Loucy (cell line): ENCODE measurements around the gene DUSP7.

ENCODE experiments used
- H2AFZ ChIP-seq: fragments of 200-600 bp; sonication (generic); 2 replicates; pipeline ENCODE4 v1.6.0; 2016; ENCODE audit warnings: antibody characterized with exemption, mild to moderate bottlenecking, low read length, moderate library complexity
- H3F3A ChIP-seq: fragments of 200-600 bp; 2 replicates; pipeline ENCODE4 v1.6.0; 2016; ENCODE audit warnings: antibody characterized with exemption, low read depth, mild to moderate bottlenecking
- H3K27me3 ChIP-seq: fragments of 200-600 bp; sonication (generic); 2 replicates; pipeline ENCODE4 v1.6.1; 2014; ENCODE audit warnings: low read length, mild to moderate bottlenecking; ENCODE audit not compliant: insufficient read depth, poor library complexity, severe bottlenecking
- H3K36me3 ChIP-seq: fragments of 200-600 bp; sonication (generic); 2 replicates; pipeline ENCODE4 v1.6.1; 2016; ENCODE audit warnings: low read length; ENCODE audit not compliant: insufficient read depth
- H3K4me1 ChIP-seq: fragments of 200-600 bp; sonication (generic); 2 replicates; pipeline ENCODE4 v1.5.1; 2014; ENCODE audit warnings: low read length, mild to moderate bottlenecking; ENCODE audit not compliant: insufficient read depth, poor library complexity, severe bottlenecking
- H3K4me2 ChIP-seq: fragments of 200-600 bp; sonication (generic); 2 replicates; pipeline ENCODE4 v1.6.0; 2014; ENCODE audit warnings: antibody characterized with exemption, low read length, low read depth, mild to moderate bottlenecking; ENCODE audit not compliant: poor library complexity, severe bottlenecking
- H3K4me3 ChIP-seq: fragments of 200-600 bp; sonication (generic); 2 replicates; pipeline ENCODE4 v1.5.1; 2014; ENCODE audit warnings: low read length, mild to moderate bottlenecking, mixed read lengths; ENCODE audit not compliant: poor library complexity, severe bottlenecking
- H3K79me2 ChIP-seq: fragments of 200-600 bp; sonication (generic); 2 replicates; pipeline ENCODE4 v1.6.1; 2014; ENCODE audit warnings: low read length; ENCODE audit not compliant: insufficient read depth
- H3K9ac ChIP-seq: fragments of 200-600 bp; sonication (generic); 2 replicates; pipeline ENCODE4 v1.6.0; 2014; ENCODE audit warnings: mild to moderate bottlenecking, low read depth, low read length, moderate library complexity; ENCODE audit not compliant: poor library complexity, severe bottlenecking
- H3K9me2 ChIP-seq: fragments of 200-600 bp; sonication (generic); replicated peaks from 2 replicates; pipeline ENCODE4 v1.6.1; 2016; ENCODE audit warnings: low read depth, low read length, mixed read lengths
- H3K9me3 ChIP-seq: fragments of 200-600 bp; sonication (generic); 2 replicates; pipeline ENCODE4 v1.6.1; 2014; ENCODE audit warnings: mild to moderate bottlenecking, antibody characterized with exemption, low read length, low read depth; ENCODE audit not compliant: insufficient read depth
- H4K20me1 ChIP-seq: fragments of 200-600 bp; sonication (generic); 2 replicates; pipeline ENCODE4 v1.6.0; 2014; ENCODE audit warnings: antibody characterized with exemption, low read length, mild to moderate bottlenecking; ENCODE audit not compliant: insufficient read depth, poor library complexity, severe bottlenecking
- EZH2phosphoT487 ChIP-seq: fragments of 200-600 bp; IDR thresholded peaks from 2 replicates; pipeline ENCODE4 v1.6.1; 2018; ENCODE audit warnings: antibody characterized with exemption, mild to moderate bottlenecking, moderate library complexity, borderline replicate concordance
- TF ChIP-seq, protein P1 (sequence below): fragments of 200-600 bp; sonication (generic); conservative IDR thresholded peaks from 2 replicates; pipeline ENCODE4 v1.5.1; 2014; ENCODE audit warnings: mild to moderate bottlenecking, antibody characterized with exemption, low read length

Gene DUSP7

DNA sequence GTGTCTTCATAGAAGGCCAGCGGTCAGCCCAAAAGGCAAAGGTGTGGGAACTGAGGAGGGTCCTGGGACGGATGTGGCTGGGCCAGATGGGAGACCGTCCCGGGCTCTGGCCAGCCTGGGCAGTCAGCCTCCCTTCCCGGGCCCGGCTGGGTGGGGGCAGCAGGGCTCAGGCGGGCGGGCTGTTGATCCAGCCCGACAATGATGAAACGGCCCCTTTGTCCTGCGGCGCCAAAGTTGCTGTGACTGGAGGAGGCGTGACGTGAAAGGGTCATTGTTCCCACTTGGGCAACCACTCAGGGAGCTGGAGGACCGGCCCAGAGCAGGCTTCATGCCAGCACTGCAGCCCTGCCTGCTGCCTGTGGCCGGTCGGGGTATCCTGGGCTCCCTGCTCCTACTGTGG is 16.5 kb downstream of the DUSP7 start:
- Histone ChIP-seq H3K4me3 (no peak overlapping the region), H3K4me1 (peaks cover 3% of the 10 kb centered on the region), H3K79me2 (no peaks in the 10 kb centered on the region), H3K4me2 (no peak overlapping the region), H3K9me3 (no peaks in the 10 kb centered on the region), H4K20me1 (no peaks in the 10 kb centered on the region), H3K36me3 (no peaks in the 10 kb centered on the region), H3K9me2 (no peaks in the 10 kb centered on the region), H3K27me3 (no peaks in the 10 kb centered on the region), H2AFZ (no peak overlapping the region), H3F3A (no peaks in the 10 kb centered on the region), H3K9ac (no peak overlapping the region)
- TF ChIP-seq EZH2phosphoT487: no peak

- no peaks in the 10 kb centered on the region for H3F3A ChIP-seq
Observed at GRCh38 chr3:52039426-52039825, 16.9 kb downstream of the DUSP7 start.

DNA sequence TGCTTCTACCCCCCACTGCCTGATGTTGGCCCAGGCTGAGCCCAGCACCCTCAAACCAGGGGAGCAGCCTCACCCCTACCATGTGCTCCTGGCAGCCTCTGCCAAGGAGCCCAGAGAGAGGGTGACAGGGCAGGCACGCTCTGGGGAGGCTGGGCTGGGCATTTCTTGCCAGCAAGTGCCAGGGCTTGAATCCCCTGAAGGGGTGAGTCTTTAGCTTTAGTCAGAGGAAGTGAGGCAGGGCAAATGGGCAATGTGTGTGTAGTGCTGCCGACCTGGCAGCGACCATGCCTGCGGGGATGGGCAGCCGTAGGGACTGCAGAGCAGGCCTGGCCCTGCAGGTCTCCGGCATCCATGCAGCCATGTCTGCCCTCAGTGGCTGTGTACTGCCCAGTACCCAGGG is 18.1 kb downstream of the DUSP7 start:
- H3K9me2 ChIP-seq: no peaks in the 10 kb centered on the region
- TF ChIP-seq, protein P1, sequence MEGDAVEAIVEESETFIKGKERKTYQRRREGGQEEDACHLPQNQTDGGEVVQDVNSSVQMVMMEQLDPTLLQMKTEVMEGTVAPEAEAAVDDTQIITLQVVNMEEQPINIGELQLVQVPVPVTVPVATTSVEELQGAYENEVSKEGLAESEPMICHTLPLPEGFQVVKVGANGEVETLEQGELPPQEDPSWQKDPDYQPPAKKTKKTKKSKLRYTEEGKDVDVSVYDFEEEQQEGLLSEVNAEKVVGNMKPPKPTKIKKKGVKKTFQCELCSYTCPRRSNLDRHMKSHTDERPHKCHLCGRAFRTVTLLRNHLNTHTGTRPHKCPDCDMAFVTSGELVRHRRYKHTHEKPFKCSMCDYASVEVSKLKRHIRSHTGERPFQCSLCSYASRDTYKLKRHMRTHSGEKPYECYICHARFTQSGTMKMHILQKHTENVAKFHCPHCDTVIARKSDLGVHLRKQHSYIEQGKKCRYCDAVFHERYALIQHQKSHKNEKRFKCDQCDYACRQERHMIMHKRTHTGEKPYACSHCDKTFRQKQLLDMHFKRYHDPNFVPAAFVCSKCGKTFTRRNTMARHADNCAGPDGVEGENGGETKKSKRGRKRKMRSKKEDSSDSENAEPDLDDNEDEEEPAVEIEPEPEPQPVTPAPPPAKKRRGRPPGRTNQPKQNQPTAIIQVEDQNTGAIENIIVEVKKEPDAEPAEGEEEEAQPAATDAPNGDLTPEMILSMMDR: no peak
- no peak for TF ChIP-seq EZH2phosphoT487
- H3K79me2 ChIP-seq: no peaks in the 10 kb centered on the region
- no peaks in the 10 kb centered on the region for H3F3A ChIP-seq
- H3K4me3 ChIP-seq: no peak overlapping the region
- H4K20me1 ChIP-seq: no peaks in the 10 kb centered on the region
- no peak overlapping the region for H3K9ac ChIP-seq
- no peak overlapping the region for H2AFZ ChIP-seq
- H3K36me3 ChIP-seq: no peaks in the 10 kb centered on the region
- no peaks in the 10 kb centered on the region for H3K27me3 ChIP-seq
- H3K4me2 ChIP-seq: no peak overlapping the region
- H3K9me3 ChIP-seq: no peaks in the 10 kb centered on the region
- H3K4me1 ChIP-seq: peaks cover 3% of the 10 kb centered on the region

More at GRCh38 chr3:52039426-52039825, 16.9 kb downstream of the DUSP7 start:
- Histone ChIP-seq H3K79me2 (no peaks in the 10 kb centered on the region), H3K9ac (no peak overlapping the region), H3K36me3 (no peaks in the 10 kb centered on the region), H2AFZ (no peak overlapping the region), H3K4me1 (peaks cover 3% of the 10 kb centered on the region), H3K9me2 (no peaks in the 10 kb centered on the region), H4K20me1 (no peaks in the 10 kb centered on the region), H3K27me3 (no peaks in the 10 kb centered on the region), H3K9me3 (no peaks in the 10 kb centered on the region), H3K4me3 (no peak overlapping the region), H3K4me2 (no peak overlapping the region)
- TF ChIP-seq, protein P1: no peak
- no peak for TF ChIP-seq EZH2phosphoT487

- TF ChIP-seq, protein P1: no peak
- no peak for TF ChIP-seq EZH2phosphoT487
- H3K79me2 ChIP-seq: no peaks in the 10 kb centered on the region
- H3F3A ChIP-seq: no peaks in the 10 kb centered on the region
- no peak overlapping the region for H3K4me2 ChIP-seq
- H3K9me3 ChIP-seq: no peaks in the 10 kb centered on the region
- H3K27me3 ChIP-seq: no peaks in the 10 kb centered on the region
- no peaks in the 10 kb centered on the region for H4K20me1 ChIP-seq
- no peak overlapping the region for H3K4me3 ChIP-seq
- H3K9ac ChIP-seq: no peak overlapping the region
- H3K36me3 ChIP-seq: no peaks in the 10 kb centered on the region
- no peak overlapping the region for H2AFZ ChIP-seq
- H3K4me1 ChIP-seq: peaks cover 3% of the 10 kb centered on the region
- H3K9me2 ChIP-seq: no peaks in the 10 kb centered on the region
Observed at GRCh38 chr3:52037291-52037690, 19.1 kb downstream of the DUSP7 start.
